Tibial nerve (tissue), 4 donors: ENCODE results near the gene TNPO3.

ENCODE experiments used
- EP300 ChIP-seq, 2 donors: sonication (generic); formaldehyde crosslinking; IDR thresholded peaks; one replicate each; pipeline ENCODE4 v1.6.1; 2017; ENCODE audit warnings: antibody characterized with exemption in 2 of 2, mild to moderate bottlenecking in 1 of 2
- POLR2A ChIP-seq, 2 donors: fragments of 450-650 bp; IDR thresholded peaks; one replicate each; pipeline ENCODE4 v1.6.1; 2017; ENCODE audit warnings: antibody characterized with exemption in 2 of 2, mild to moderate bottlenecking in 2 of 2, moderate library complexity in 2 of 2
- TF ChIP-seq, protein P1 (sequence below), 5 experiments: fragments of 200-600 bp in 3 of 5; fragments of 450-650 bp in 2 of 5; sonication (generic) in 3 of 5; IDR thresholded peaks; one replicate each; pipeline ENCODE4 v1.5.1; 2016 to 2019; ENCODE audit warnings: antibody characterized with exemption in 5 of 5, mild to moderate bottlenecking in 3 of 5, moderate library complexity in 2 of 5

DNA sequence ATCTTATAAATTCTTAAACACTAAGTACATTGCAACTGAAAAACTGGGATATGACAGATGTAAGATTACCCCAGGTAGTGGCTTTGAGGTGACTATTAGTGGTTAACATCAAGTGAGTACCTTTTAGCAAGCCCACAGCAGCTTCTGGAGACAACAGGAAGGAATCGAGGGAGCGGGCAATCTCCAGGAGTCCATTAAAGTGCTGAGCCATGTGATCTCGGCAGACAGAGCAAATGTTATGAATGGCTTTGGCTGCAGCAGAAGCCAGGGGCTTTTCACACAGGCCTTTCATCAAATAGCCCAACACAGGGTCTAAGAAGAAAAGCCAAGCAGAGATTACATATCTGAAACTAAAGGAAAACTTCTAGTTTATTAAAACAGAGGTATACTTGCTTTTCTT, 68.3 kb downstream of the TNPO3 start:
- TF ChIP-seq EP300 (IDR thresholded peaks at IDR 0.05) = no peak
- TF ChIP-seq, protein P1, sequence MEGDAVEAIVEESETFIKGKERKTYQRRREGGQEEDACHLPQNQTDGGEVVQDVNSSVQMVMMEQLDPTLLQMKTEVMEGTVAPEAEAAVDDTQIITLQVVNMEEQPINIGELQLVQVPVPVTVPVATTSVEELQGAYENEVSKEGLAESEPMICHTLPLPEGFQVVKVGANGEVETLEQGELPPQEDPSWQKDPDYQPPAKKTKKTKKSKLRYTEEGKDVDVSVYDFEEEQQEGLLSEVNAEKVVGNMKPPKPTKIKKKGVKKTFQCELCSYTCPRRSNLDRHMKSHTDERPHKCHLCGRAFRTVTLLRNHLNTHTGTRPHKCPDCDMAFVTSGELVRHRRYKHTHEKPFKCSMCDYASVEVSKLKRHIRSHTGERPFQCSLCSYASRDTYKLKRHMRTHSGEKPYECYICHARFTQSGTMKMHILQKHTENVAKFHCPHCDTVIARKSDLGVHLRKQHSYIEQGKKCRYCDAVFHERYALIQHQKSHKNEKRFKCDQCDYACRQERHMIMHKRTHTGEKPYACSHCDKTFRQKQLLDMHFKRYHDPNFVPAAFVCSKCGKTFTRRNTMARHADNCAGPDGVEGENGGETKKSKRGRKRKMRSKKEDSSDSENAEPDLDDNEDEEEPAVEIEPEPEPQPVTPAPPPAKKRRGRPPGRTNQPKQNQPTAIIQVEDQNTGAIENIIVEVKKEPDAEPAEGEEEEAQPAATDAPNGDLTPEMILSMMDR (IDR thresholded peaks at IDR 0.05) = no peak
- no peak for TF ChIP-seq POLR2A (IDR thresholded peaks at IDR 0.05)
